HEK293 (cell line): ENCODE data around the gene NOXO1.

Experiments used
- GLI4 ChIP-seq: fragments of 450-650 bp; formaldehyde crosslinking; IDR thresholded peaks from 2 replicates; pipeline ENCODE4 v1.5.1; 2016; ENCODE audit warnings: missing biosample characterization, missing genetic modification characterization
- OVOL3 ChIP-seq: fragments of 450-650 bp; formaldehyde crosslinking; IDR thresholded peaks from 2 replicates; pipeline ENCODE4 v1.5.1; 2016; ENCODE audit warnings: missing biosample characterization, missing genetic modification characterization
- PRDM10 ChIP-seq: fragments of 450-650 bp; formaldehyde crosslinking; IDR thresholded peaks from 2 replicates; pipeline ENCODE4 v1.5.1; 2016; ENCODE audit warnings: missing biosample characterization, missing genetic modification characterization
- ZNF274 ChIP-seq, 2 experiments: fragments of 200-500 bp in 1 of 2; fragments of 450-650 bp in 1 of 2; sonication (Bioruptor generic) in 1 of 2; formaldehyde crosslinking in 1 of 2; IDR thresholded peaks; 2 replicates each; pipeline versions ENCODE4 v1.5.1 to v1.6.1; 2014 to 2016; ENCODE audit warnings: borderline replicate concordance in 1 of 2, inconsistent platforms in 1 of 2, low read length in 1 of 2, missing biosample characterization in 1 of 2, missing genetic modification characterization in 1 of 2
- ZNF416 ChIP-seq: fragments of 450-650 bp; formaldehyde crosslinking; IDR thresholded peaks from 2 replicates; pipeline ENCODE4 v1.5.1; 2016; ENCODE audit warnings: missing biosample characterization, missing genetic modification characterization
- ZNF707 ChIP-seq: fragments of 450-650 bp; formaldehyde crosslinking; IDR thresholded peaks from 2 replicates; pipeline ENCODE4 v1.5.1; 2016; ENCODE audit warnings: missing biosample characterization, missing genetic modification characterization
- TF ChIP-seq, protein P1 (sequence below): fragments of 450-650 bp; formaldehyde crosslinking; IDR thresholded peaks from 2 replicates; pipeline ENCODE4 v1.5.1; 2016; ENCODE audit warnings: missing biosample characterization, missing genetic modification characterization
- TF ChIP-seq, protein P2 (sequence below): IDR thresholded peaks from 2 replicates; pipeline ENCODE4 v1.6.1; 2011; ENCODE audit warnings: mild to moderate bottlenecking, low read depth, low read length, borderline replicate concordance
- TF ChIP-seq, protein P3 (sequence below): fragments of 450-650 bp; formaldehyde crosslinking; IDR thresholded peaks from 2 replicates; pipeline ENCODE4 v1.5.1; 2016; ENCODE audit warnings: missing biosample characterization, missing genetic modification characterization, low read depth

DNA sequence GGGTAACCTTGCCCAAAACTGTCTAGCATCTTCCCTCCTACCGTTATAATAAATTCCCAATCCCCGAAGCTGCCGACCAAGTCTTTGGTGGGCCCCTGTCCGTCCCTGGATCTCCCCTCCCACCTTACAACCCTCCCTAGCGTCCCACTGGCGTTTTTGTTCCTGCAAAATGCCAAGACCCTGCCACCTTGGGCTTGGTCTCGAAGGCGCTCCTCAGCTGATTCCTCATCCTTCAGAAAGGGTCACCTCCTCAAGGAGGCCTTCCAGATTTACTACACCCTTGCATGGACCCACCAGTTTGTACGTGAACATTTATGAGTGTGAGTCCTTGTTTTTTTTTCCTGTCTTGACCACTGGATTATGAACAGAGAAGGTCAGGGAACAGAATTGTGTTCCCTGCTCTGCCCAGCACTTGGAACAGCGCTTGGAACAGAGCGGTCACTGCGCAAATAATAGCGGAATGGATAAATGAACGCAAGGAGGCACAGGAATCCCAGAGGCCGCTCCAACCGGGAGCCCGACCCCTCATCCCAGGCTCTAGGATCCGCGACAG, 1.8 kb upstream of the NOXO1 start:
- TF ChIP-seq ZNF416 (tag by site-specific recombination): no peak
- TF ChIP-seq, protein P1, sequence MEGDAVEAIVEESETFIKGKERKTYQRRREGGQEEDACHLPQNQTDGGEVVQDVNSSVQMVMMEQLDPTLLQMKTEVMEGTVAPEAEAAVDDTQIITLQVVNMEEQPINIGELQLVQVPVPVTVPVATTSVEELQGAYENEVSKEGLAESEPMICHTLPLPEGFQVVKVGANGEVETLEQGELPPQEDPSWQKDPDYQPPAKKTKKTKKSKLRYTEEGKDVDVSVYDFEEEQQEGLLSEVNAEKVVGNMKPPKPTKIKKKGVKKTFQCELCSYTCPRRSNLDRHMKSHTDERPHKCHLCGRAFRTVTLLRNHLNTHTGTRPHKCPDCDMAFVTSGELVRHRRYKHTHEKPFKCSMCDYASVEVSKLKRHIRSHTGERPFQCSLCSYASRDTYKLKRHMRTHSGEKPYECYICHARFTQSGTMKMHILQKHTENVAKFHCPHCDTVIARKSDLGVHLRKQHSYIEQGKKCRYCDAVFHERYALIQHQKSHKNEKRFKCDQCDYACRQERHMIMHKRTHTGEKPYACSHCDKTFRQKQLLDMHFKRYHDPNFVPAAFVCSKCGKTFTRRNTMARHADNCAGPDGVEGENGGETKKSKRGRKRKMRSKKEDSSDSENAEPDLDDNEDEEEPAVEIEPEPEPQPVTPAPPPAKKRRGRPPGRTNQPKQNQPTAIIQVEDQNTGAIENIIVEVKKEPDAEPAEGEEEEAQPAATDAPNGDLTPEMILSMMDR (tag by site-specific recombination): no peak
- no peak for TF ChIP-seq ZNF707 (tag by site-specific recombination)
- TF ChIP-seq OVOL3 (tag by site-specific recombination): no peak
- TF ChIP-seq PRDM10 (tag by site-specific recombination): no peak
- TF ChIP-seq, protein P2, sequence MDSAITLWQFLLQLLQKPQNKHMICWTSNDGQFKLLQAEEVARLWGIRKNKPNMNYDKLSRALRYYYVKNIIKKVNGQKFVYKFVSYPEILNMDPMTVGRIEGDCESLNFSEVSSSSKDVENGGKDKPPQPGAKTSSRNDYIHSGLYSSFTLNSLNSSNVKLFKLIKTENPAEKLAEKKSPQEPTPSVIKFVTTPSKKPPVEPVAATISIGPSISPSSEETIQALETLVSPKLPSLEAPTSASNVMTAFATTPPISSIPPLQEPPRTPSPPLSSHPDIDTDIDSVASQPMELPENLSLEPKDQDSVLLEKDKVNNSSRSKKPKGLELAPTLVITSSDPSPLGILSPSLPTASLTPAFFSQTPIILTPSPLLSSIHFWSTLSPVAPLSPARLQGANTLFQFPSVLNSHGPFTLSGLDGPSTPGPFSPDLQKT: no peak
- TF ChIP-seq, protein P3, sequence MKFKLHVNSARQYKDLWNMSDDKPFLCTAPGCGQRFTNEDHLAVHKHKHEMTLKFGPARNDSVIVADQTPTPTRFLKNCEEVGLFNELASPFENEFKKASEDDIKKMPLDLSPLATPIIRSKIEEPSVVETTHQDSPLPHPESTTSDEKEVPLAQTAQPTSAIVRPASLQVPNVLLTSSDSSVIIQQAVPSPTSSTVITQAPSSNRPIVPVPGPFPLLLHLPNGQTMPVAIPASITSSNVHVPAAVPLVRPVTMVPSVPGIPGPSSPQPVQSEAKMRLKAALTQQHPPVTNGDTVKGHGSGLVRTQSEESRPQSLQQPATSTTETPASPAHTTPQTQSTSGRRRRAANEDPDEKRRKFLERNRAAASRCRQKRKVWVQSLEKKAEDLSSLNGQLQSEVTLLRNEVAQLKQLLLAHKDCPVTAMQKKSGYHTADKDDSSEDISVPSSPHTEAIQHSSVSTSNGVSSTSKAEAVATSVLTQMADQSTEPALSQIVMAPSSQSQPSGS (tag by site-specific recombination): no peak
- no peak for TF ChIP-seq GLI4 (tag by site-specific recombination)
- no peak for TF ChIP-seq ZNF274 (IDR thresholded peaks at IDR 0.05; ENCODE audit: low read length)
- TF ChIP-seq ZNF274 (tag by site-specific recombination; IDR thresholded peaks at IDR 0.05; ENCODE audit: borderline replicate concordance): no peak
